Activated CD8-positive, alpha-beta T cell treated with anti-CD3 and anti-CD28 coated beads for 36 hours (primary cell): ENCODE measurements around the gene MKRN1. TPM values are rescaled to one million over a fixed set of nuclear protein-coding genes. Genes with fewer than 3 reads are reported as not detected.
"Not testable (repeated sequence)": the region's sequence is repeated elsewhere in the genome, so short reads cannot be mapped to it uniquely, and the experiment has no call there.

Source experiments
- ATAC-seq: fragments of 200-7000 bp; cut with Tn5 transposase; one replicate; pipeline ENCODE4 v1.10.0; 2021; ENCODE audit warnings: mild to moderate bottlenecking, moderate library complexity
- CTCF ChIA-PET: fragments of 350-600 bp; sonication (Branson Sonifier 250); formaldehyde crosslinking; loops from one replicate; lab custom pipeline; 2021; ENCODE audit warnings: antibody characterized with exemption; lab: Charles Lee
- POLR2A ChIA-PET: fragments of 350-600 bp; sonication (Branson Sonifier 250); formaldehyde crosslinking; loops from one replicate; lab custom pipeline; 2021; ENCODE audit warnings: antibody characterized with exemption; lab: Charles Lee
- DNase-seq: peaks from one replicate; pipeline ENCODE4 v3.0.0-alpha.2; 2020
- H3K27ac Mint-ChIP-seq: one replicate; pipeline ENCODE4 v1.8.0; 2021; ENCODE audit warnings: mild to moderate bottlenecking, mixed read lengths
- H3K27me3 Mint-ChIP-seq: one replicate; pipeline ENCODE4 v1.8.0; 2021; ENCODE audit warnings: mixed read lengths
- H3K36me3 Mint-ChIP-seq: one replicate; pipeline ENCODE4 v1.8.0; 2021; ENCODE audit warnings: low read depth, mixed read lengths
- H3K4me1 Mint-ChIP-seq: one replicate; pipeline ENCODE4 v1.8.0; 2021; ENCODE audit warnings: low read depth, mixed read lengths
- H3K4me3 Mint-ChIP-seq: one replicate; pipeline ENCODE4 v1.8.0; 2021; ENCODE audit warnings: mild to moderate bottlenecking, moderate library complexity, mixed read lengths
- H3K9me3 Mint-ChIP-seq: one replicate; pipeline ENCODE4 v1.8.0; 2021; ENCODE audit warnings: mixed read lengths
- intact Hi-C: fragments of 100-400 bp; cut with micrococcal nuclease; formaldehyde crosslinking; loops from one replicate; pipeline ENCODE4 v1.10.0; 2022
- total RNA-seq, 2 experiments: library from RNA; stranded (reverse); gene quantifications; one replicate each; pipeline ENCODE4 v1.2.3, GENCODE V29; 2021
- TF ChIP-seq, protein P1 (sequence below): fragments of 200-600 bp; IDR thresholded peaks from one replicate; pipeline ENCODE4 v1.8.0; 2022; ENCODE audit warnings: antibody characterized with exemption, mild to moderate bottlenecking

The MKRN1 gene
- total RNA-seq, 2 experiments from 2014 or later, result 55.5 to 56.4 TPM

DNA sequence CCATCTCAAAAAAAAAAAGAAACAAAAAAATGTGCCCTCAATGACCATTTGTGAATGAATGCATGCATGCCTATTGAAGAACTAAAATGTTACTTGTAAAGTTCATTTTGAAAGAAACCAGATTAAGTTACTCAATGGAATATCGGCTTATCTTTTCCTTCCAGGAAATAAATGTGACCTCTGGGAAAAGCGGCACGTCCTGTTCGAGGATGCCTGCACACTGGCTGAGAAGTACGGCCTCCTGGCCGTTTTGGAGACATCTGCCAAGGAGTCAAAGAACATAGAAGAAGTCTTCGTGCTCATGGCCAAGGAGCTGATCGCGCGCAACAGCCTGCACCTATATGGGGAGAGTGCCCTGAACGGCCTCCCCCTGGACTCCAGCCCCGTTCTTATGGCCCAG is 53.6 kb downstream of the MKRN1 start:
- ATAC-seq, result no peak
- Mint-ChIP-seq H3K9me3 (no peaks in the 10 kb centered on the region), H3K4me3 (no peak overlapping the region), H3K27ac (no peak overlapping the region), H3K27me3 (no peaks in the 10 kb centered on the region), H3K36me3 (peaks cover 5% of the 10 kb centered on the region), H3K4me1 (no peaks in the 10 kb centered on the region)
- no peak for DNase-seq
- TF ChIP-seq, protein P1, sequence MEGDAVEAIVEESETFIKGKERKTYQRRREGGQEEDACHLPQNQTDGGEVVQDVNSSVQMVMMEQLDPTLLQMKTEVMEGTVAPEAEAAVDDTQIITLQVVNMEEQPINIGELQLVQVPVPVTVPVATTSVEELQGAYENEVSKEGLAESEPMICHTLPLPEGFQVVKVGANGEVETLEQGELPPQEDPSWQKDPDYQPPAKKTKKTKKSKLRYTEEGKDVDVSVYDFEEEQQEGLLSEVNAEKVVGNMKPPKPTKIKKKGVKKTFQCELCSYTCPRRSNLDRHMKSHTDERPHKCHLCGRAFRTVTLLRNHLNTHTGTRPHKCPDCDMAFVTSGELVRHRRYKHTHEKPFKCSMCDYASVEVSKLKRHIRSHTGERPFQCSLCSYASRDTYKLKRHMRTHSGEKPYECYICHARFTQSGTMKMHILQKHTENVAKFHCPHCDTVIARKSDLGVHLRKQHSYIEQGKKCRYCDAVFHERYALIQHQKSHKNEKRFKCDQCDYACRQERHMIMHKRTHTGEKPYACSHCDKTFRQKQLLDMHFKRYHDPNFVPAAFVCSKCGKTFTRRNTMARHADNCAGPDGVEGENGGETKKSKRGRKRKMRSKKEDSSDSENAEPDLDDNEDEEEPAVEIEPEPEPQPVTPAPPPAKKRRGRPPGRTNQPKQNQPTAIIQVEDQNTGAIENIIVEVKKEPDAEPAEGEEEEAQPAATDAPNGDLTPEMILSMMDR, result no peak
- CTCF ChIA-PET, result no interaction called here
- POLR2A ChIA-PET, result interaction anchor here (0.6 kb wide), 1 partner anchor 27 kb away, joined by 5 read pairs; no protein-coding TSS in a partner anchor
- intact Hi-C loops, result no loop called here

DNA sequence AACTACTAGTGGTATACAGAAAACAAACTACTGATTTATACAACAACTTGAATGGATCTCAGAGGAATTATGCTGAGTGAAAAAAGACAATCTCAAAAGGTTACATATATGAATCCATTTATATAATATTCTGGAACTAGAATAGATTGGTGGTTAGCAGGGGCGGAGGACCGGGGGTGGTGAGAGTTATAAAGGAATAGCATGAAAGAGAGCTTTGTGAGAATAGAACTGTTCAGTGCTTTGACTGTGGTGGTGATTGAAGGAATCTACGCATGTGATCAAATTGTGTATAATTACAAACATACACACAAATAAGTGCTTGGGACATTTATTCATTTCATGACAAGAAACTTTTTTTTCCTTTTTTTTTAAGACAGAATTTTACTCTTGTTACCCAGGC is 55.8 kb downstream of the MKRN1 start:
- no peak for DNase-seq
- Mint-ChIP-seq H3K36me3 (peaks cover 5% of the 10 kb centered on the region), H3K27me3 (no peaks in the 10 kb centered on the region), H3K4me3 (no peak overlapping the region), H3K27ac (no peak overlapping the region), H3K9me3 (no peaks in the 10 kb centered on the region), H3K4me1 (peaks cover 2% of the 10 kb centered on the region)
- intact Hi-C loops, result no loop called here
- ATAC-seq, result no peak
- ChIA-PET CTCF (interaction anchor here (0.6 kb wide), 1 partner anchor 121 kb away, joined by 3 read pairs; no protein-coding TSS in a partner anchor), POLR2A (no interaction called here)
- TF ChIP-seq, protein P1, result no peak

DNA sequence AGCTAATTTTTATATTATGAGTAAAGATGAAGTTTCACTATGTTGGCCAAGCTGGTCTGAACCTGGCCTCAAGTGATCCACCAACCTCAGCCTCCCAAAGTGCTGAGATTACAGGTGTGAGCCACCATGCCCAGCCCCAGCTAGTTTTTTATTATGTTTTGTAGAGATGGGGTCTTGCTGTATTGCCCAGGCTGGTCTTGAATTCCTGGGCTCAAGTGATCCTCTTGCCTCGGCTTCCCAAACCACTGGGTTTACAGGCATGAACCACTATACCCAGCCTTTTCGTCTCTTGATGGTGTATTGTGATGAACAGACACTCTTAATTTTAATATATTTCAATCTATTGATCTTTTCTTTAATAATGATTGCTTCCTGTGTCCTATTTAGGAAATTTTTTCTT is 57.8 kb downstream of the MKRN1 start:
- peaks cover 6% of the 10 kb centered on the region for H3K4me1 Mint-ChIP-seq
- CTCF ChIA-PET, result no interaction called here
- H3K36me3 Mint-ChIP-seq, result peaks cover 5% of the 10 kb centered on the region
- intact Hi-C loops, result no loop called here
- TF ChIP-seq, protein P1, result no peak
- DNase-seq (no peak), ATAC-seq (no peak)
- H3K27ac Mint-ChIP-seq, result no peak overlapping the region
- POLR2A ChIA-PET, result no interaction called here
- H3K4me3 Mint-ChIP-seq, result no peak overlapping the region
- H3K9me3 Mint-ChIP-seq, result no peaks in the 10 kb centered on the region
- H3K27me3 Mint-ChIP-seq, result no peaks in the 10 kb centered on the region

DNA sequence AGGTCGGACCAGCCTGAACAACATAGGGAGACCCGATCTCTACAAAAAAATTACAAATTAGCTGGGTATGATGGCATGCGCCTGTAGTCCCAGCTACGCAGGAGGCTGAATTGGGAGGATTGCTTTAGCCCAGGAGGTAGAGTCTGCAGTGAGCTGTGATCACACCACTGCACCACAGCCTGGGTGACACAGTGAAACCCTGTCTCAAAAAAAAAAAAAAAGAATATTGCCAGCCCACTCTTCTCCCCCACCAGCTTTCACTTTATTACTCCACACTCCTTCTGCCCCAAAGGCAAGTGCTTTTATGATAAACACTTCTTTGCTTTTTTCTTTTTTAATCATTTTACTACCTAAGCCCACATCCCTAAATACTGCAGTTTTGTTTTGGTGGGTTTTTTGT is 60.7 kb downstream of the MKRN1 start:
- CTCF ChIA-PET, result interaction anchor here (2.3 kb wide), 1 partner anchor 25 kb away, joined by 5 read pairs; no protein-coding TSS in a partner anchor
- DNase-seq, result no peak
- POLR2A ChIA-PET, result interaction anchor here (0.6 to 1.1 kb wide), 2 partner anchors 21 to 43 kb away, joined by 3 to 5 read pairs; no protein-coding TSS in a partner anchor
- Mint-ChIP-seq H3K27me3 (no peaks in the 10 kb centered on the region), H3K4me1 (peaks cover 10% of the 10 kb centered on the region), H3K9me3 (no peaks in the 10 kb centered on the region), H3K4me3 (no peak overlapping the region), H3K36me3 (peaks cover 4% of the 10 kb centered on the region), H3K27ac (no peak overlapping the region)
- intact Hi-C loops, result no loop called here
- ATAC-seq, result no peak
- TF ChIP-seq, protein P1, result no peak

DNA sequence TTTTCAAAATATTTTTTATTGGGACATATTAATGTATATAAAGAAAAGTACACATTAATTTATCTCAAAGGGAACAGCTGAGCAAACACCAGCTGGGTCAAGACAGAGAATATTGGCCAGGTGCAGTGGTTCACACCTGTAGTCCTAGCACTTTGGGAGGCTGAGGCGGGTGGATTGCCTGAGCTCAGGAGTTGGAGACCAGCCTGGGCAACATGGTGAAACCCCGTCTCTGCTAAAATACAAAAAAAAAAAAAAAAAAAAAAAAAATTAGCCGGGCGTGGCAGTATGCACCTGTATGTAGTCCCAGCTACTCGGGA is 61.2 kb downstream of the MKRN1 start:
- ATAC-seq, intact Hi-C loops, H3K27ac Mint-ChIP-seq, H3K27me3 Mint-ChIP-seq, H3K9me3 Mint-ChIP-seq, H3K4me1 Mint-ChIP-seq, DNase-seq, H3K4me3 Mint-ChIP-seq, H3K36me3 Mint-ChIP-seq: not testable (repeated sequence)
- ChIA-PET POLR2A (interaction anchor here (0.6 to 1.1 kb wide), 3 partner anchors 22 to 240 kb away, joined by 3 to 5 read pairs (median 3); no protein-coding TSS in a partner anchor), CTCF (interaction anchor here (1.5 to 2.3 kb wide), 2 partner anchors 26 to 42 kb away, joined by 3 to 5 read pairs; no protein-coding TSS in a partner anchor)
